Loucy (cell line): ENCODE measurements around the gene SFSWAP.

Experiments
- EZH2phosphoT487 ChIP-seq: fragments of 200-600 bp; IDR thresholded peaks from 2 replicates; pipeline ENCODE4 v1.6.1; 2018; ENCODE audit warnings: antibody characterized with exemption, mild to moderate bottlenecking, moderate library complexity, borderline replicate concordance
- TF ChIP-seq, protein P1 (sequence below): fragments of 200-600 bp; sonication (generic); conservative IDR thresholded peaks from 2 replicates; pipeline ENCODE4 v1.5.1; 2014; ENCODE audit warnings: mild to moderate bottlenecking, antibody characterized with exemption, low read length

DNA sequence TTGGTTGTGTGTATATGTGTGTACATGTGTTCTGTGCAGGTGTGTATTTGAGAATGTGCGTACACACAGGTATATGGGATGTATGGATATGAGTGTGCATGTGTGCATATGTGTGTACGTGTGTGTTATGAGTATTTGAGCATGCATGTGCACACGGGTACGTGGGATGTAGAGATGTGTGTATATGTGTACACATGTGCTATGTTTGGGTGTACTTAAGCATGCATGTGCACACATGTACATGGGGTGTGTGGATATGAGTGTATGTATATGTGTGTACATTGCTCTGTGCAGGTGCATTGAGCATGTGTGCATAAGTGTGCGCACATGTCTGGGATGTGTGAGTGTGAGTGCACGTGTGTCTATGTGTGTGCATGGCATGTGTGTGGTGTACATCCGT lies 34.3 kb upstream of the SFSWAP start:
- TF ChIP-seq, protein P1, sequence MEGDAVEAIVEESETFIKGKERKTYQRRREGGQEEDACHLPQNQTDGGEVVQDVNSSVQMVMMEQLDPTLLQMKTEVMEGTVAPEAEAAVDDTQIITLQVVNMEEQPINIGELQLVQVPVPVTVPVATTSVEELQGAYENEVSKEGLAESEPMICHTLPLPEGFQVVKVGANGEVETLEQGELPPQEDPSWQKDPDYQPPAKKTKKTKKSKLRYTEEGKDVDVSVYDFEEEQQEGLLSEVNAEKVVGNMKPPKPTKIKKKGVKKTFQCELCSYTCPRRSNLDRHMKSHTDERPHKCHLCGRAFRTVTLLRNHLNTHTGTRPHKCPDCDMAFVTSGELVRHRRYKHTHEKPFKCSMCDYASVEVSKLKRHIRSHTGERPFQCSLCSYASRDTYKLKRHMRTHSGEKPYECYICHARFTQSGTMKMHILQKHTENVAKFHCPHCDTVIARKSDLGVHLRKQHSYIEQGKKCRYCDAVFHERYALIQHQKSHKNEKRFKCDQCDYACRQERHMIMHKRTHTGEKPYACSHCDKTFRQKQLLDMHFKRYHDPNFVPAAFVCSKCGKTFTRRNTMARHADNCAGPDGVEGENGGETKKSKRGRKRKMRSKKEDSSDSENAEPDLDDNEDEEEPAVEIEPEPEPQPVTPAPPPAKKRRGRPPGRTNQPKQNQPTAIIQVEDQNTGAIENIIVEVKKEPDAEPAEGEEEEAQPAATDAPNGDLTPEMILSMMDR: no peak
- no peak for TF ChIP-seq EZH2phosphoT487
